GM12891 (cell line): ENCODE data around the gene LBHD2.

Source experiments
- DNase-seq: peaks from one replicate; pipeline ENCODE4 v3.0.0; 2011; ENCODE audit warnings: low spot score; ENCODE audit not compliant: insufficient read length
- FAIRE-seq: peaks from 2 replicates; lab custom pipeline; 2011; peaks lifted over from hg19 to GRCh38; lab: Jason Lieb, UNC
- PAX5 ChIP-seq: IDR thresholded peaks from 2 replicates; pipeline ENCODE4 v1.6.1; 2011; ENCODE audit warnings: low read length, moderate library complexity, mild to moderate bottlenecking; ENCODE audit not compliant: insufficient read depth, severe bottlenecking
- POLR2A ChIP-seq: IDR thresholded peaks from 2 replicates; pipeline ENCODE4 v1.6.1; 2011; ENCODE audit warnings: low read depth, low read length, control low read depth
- POLR2AphosphoS5 ChIP-seq: IDR thresholded peaks from 2 replicates; pipeline ENCODE4 v1.6.1; 2011; ENCODE audit warnings: low read depth, low read length, control low read depth
- POU2F2 ChIP-seq: IDR thresholded peaks from 2 replicates; pipeline ENCODE4 v1.6.1; 2011; ENCODE audit warnings: low read depth, mild to moderate bottlenecking, control low read depth, low read length, moderate library complexity
- SPI1 ChIP-seq: IDR thresholded peaks from 2 replicates; pipeline ENCODE4 v1.6.1; 2011; ENCODE audit warnings: low read depth, low read length, control low read depth
- TAF1 ChIP-seq: IDR thresholded peaks from 2 replicates; pipeline ENCODE4 v1.6.1; 2011; ENCODE audit warnings: low read depth, low read length, control low read depth

Gene LBHD2

GRCh38 chr14:103089386-103090335 is 5.7 kb downstream of the LBHD2 start:
- DNase-seq (no peak), FAIRE-seq (no peak)
- TF ChIP-seq POLR2A (no peak), SPI1 (no peak), POLR2AphosphoS5 (no peak), TAF1 (no peak), PAX5 (no peak), POU2F2 (no peak)

- FAIRE-seq (no peak), DNase-seq (no peak)
- TF ChIP-seq POLR2A = no peak
- TF ChIP-seq PAX5 = no peak
- no peak for TF ChIP-seq TAF1
- TF ChIP-seq POU2F2 = no peak
- TF ChIP-seq SPI1 = no peak
- TF ChIP-seq POLR2AphosphoS5 = no peak
Measured at GRCh38 chr14:103090481-103091020, 6.5 kb downstream of the LBHD2 start.

GRCh38 chr14:103091041-103091882 is 7.3 kb downstream of the LBHD2 start:
- DNase-seq (peak; percentile 98), FAIRE-seq (peak; percentile 81)

GRCh38 chr14:103091883-103092222 is 7.8 kb downstream of the LBHD2 start:
- FAIRE-seq (no peak), DNase-seq (no peak)
- no peak for TF ChIP-seq SPI1
- TF ChIP-seq POLR2AphosphoS5 = no peak
- TF ChIP-seq PAX5 = no peak
- no peak for TF ChIP-seq POLR2A
- no peak for TF ChIP-seq TAF1
- no peak for TF ChIP-seq POU2F2

More at GRCh38 chr14:103091041-103091882, 7.3 kb downstream of the LBHD2 start:
- TF ChIP-seq SPI1 = no peak
- TF ChIP-seq PAX5 = no peak
- no peak for TF ChIP-seq TAF1
- TF ChIP-seq POLR2A = no peak
- TF ChIP-seq POLR2AphosphoS5 = no peak
- TF ChIP-seq POU2F2 = no peak

GRCh38 chr14:103093856-103094405 is 9.9 kb downstream of the LBHD2 start:
- no peak for DNase-seq
- no peak for FAIRE-seq
- TF ChIP-seq SPI1 (no peak), TAF1 (no peak), POLR2AphosphoS5 (no peak), POLR2A (no peak), PAX5 (no peak), POU2F2 (no peak)

GRCh38 chr14:103094406-103095209 is 10.6 kb downstream of the LBHD2 start, which contains the start of gene EXOC3L4:
TSS of gene EXOC3L4 (plus strand) at chr14:103094725. CDS start at chr14:103100220, 5,495 bp downstream.
- FAIRE-seq = no peak
- DNase-seq = no peak
- no peak for TF ChIP-seq POLR2AphosphoS5
- TF ChIP-seq POU2F2 = no peak
- TF ChIP-seq SPI1 = no peak

GRCh38 chr14:103095210-103095778 is 11.3 kb downstream of the LBHD2 start:
- FAIRE-seq = no peak
- DNase-seq = no peak
- TF ChIP-seq TAF1 (no peak), PAX5 (no peak), POU2F2 (no peak), POLR2AphosphoS5 (no peak), SPI1 (no peak), POLR2A (no peak)

GRCh38 chr14:103096387-103096786 is 12.4 kb downstream of the LBHD2 start:
- TF ChIP-seq POLR2AphosphoS5 (no peak), SPI1 (no peak), PAX5 (no peak), POU2F2 (no peak), POLR2A (no peak), TAF1 (no peak)
- no peak for FAIRE-seq
- DNase-seq = no peak
